Medulla oblongata (tissue), 1 donor: ENCODE data around the gene TRABD2B.

Source experiments
- DNase-seq: peaks from one replicate; pipeline ENCODE4 v3.0.0-alpha.2; 2015; ENCODE audit errors: extremely low spot score

TRABD2B gene

GRCh38 chr1:47850451-47850850, 146.7 kb downstream of the TRABD2B start:
- no peak for DNase-seq

GRCh38 chr1:47849591-47850261, 147.5 kb downstream of the TRABD2B start:
- no peak for DNase-seq

GRCh38 chr1:47849005-47849521, 148.1 kb downstream of the TRABD2B start:
- DNase-seq = no peak

GRCh38 chr1:47847763-47848162, 149.4 kb downstream of the TRABD2B start:
- no peak for DNase-seq

- DNase-seq = no peak
Measured at GRCh38 chr1:47844558-47844955, 152.6 kb downstream of the TRABD2B start.

- DNase-seq = no peak
Measured at GRCh38 chr1:47843781-47844557, 153.2 kb downstream of the TRABD2B start.

GRCh38 chr1:47843059-47843458, 154.1 kb downstream of the TRABD2B start:
- no peak for DNase-seq

- no peak for DNase-seq
Measured at GRCh38 chr1:47842228-47842919, 154.8 kb downstream of the TRABD2B start.

- DNase-seq = no peak
Measured at GRCh38 chr1:47841356-47841755, 155.8 kb downstream of the TRABD2B start.

GRCh38 chr1:47840393-47841190, 156.6 kb downstream of the TRABD2B start:
- DNase-seq = no peak

GRCh38 chr1:47839433-47839760, 157.8 kb downstream of the TRABD2B start:
- no peak for DNase-seq

- DNase-seq = no peak
Measured at GRCh38 chr1:47838562-47839432, 158.4 kb downstream of the TRABD2B start.

GRCh38 chr1:47837866-47838561, 159.2 kb downstream of the TRABD2B start:
- no peak for DNase-seq

GRCh38 chr1:47837056-47837830, 159.9 kb downstream of the TRABD2B start:
- no peak for DNase-seq

GRCh38 chr1:47835409-47835808, 161.8 kb downstream of the TRABD2B start:
- DNase-seq = no peak

- no peak for DNase-seq
Measured at GRCh38 chr1:47834326-47834725, 162.9 kb downstream of the TRABD2B start.

- no peak for DNase-seq
Measured at GRCh38 chr1:47830641-47831333, 166.4 kb downstream of the TRABD2B start.

GRCh38 chr1:47830021-47830420, 167.2 kb downstream of the TRABD2B start:
- no peak for DNase-seq

- DNase-seq = no peak
Measured at GRCh38 chr1:47828978-47829377, 168.2 kb downstream of the TRABD2B start.
